Muscle layer of duodenum (tissue), 2 donors: ENCODE measurements around the gene CRISP1.
"Not testable (repeated sequence)": the region's sequence is repeated elsewhere in the genome, so short reads cannot be mapped to it uniquely, and the experiment has no call there.

ENCODE experiments used
- H3K27ac ChIP-seq: one replicate; pipeline ENCODE4 v1.7.0; 2013; ENCODE audit warnings: mild to moderate bottlenecking, low read length
- H3K27me3 ChIP-seq: one replicate; pipeline ENCODE4 v1.7.0; 2013; ENCODE audit warnings: low read depth, mild to moderate bottlenecking, control low read depth, low read length
- H3K36me3 ChIP-seq, 2 donors: one replicate each; pipeline ENCODE4 v1.7.0; 2013; ENCODE audit warnings: low read length in 2 of 2, control low read depth in 1 of 2, mild to moderate bottlenecking in 1 of 2; ENCODE audit not compliant: insufficient read depth in 2 of 2, control insufficient read depth in 1 of 2
- H3K4me1 ChIP-seq, 2 donors: one replicate each; pipeline ENCODE4 v1.7.0; 2013; ENCODE audit warnings: low read length in 2 of 2, mild to moderate bottlenecking in 2 of 2, control low read depth in 1 of 2, moderate library complexity in 1 of 2; ENCODE audit not compliant: insufficient read depth in 2 of 2, control insufficient read depth in 1 of 2
- H3K4me3 ChIP-seq, 2 donors: one replicate each; pipeline ENCODE4 v1.7.0; 2013; ENCODE audit warnings: low read length in 2 of 2, low read depth in 1 of 2, mild to moderate bottlenecking in 1 of 2
- H3K9me3 ChIP-seq, 2 donors: one replicate each; pipeline ENCODE4 v1.7.0; 2013; ENCODE audit warnings: low read length in 2 of 2, control low read depth in 1 of 2, mild to moderate bottlenecking in 1 of 2; ENCODE audit not compliant: control insufficient read depth in 1 of 2
- donor health status: healthy.

The CRISP1 gene

GRCh38 chr6:49839957-49840356 is 26.4 kb downstream of the CRISP1 start:
- Histone ChIP-seq H3K4me1 (no peaks in the 10 kb centered on the region), H3K4me3 (no peak overlapping the region), H3K9me3 (no peaks in the 10 kb centered on the region), H3K27ac (no peak overlapping the region), H3K36me3 (no peaks in the 10 kb centered on the region), H3K27me3 (no peaks in the 10 kb centered on the region)

- no peaks in the 10 kb centered on the region for H3K9me3 ChIP-seq
- H3K36me3 ChIP-seq = no peaks in the 10 kb centered on the region
- no peak overlapping the region for H3K27ac ChIP-seq
- H3K27me3 ChIP-seq = no peaks in the 10 kb centered on the region
- no peaks in the 10 kb centered on the region for H3K4me1 ChIP-seq
- no peak overlapping the region for H3K4me3 ChIP-seq
Observed at GRCh38 chr6:49839162-49839561, 27.2 kb downstream of the CRISP1 start.

DNA sequence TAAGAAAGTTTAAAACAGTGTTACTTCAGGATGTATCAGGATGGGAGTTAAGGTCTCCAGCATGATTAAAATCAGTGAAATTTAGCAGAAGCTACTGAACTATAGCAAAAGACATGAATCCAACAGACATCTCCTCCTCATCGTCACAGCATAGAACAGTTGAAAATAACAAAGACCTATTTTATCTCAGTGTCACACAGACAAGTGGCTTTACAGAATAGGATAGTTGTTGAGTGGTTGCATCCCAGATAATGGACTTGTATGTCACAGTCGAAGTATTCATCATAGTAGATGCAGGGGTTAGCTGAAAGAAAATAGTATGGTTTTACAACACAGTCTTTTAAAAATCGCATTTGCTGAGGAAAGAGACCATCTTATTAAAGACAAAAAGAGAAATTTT is 31.2 kb downstream of the CRISP1 start:
- Histone ChIP-seq H3K27ac (no peak overlapping the region), H3K27me3 (no peaks in the 10 kb centered on the region), H3K4me3 (no peak overlapping the region)

DNA sequence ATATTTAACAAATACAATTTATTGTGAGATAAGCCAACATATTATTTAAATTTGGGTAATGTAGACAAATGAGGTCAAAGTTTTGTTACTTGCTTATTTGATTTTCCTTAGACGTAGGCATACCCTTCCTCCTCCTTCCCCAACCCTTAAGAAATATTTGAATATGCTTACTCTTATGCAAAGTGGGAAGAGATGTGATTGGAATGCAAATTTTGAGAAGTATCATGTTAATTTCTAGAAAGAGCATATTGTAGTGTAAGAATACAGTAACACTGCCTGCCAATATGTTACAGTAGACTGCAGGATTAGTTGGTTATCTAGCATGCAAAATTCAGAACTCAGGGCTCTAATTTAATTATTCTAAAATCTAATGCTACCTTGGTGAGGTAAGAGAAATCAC is 32.9 kb downstream of the CRISP1 start:
- H3K4me3 ChIP-seq = no peak overlapping the region

More for the DNA sequence above, 31.2 kb downstream of the CRISP1 start:
- Histone ChIP-seq H3K4me1 (no peaks in the 10 kb centered on the region), H3K36me3 (no peaks in the 10 kb centered on the region), H3K9me3 (no peaks in the 10 kb centered on the region)

GRCh38 chr6:49826743-49827406 is 39.5 kb downstream of the CRISP1 start:
- H3K27me3 ChIP-seq = no peaks in the 10 kb centered on the region
- no peak overlapping the region for H3K27ac ChIP-seq
- H3K9me3 ChIP-seq = no peaks in the 10 kb centered on the region
- H3K4me3 ChIP-seq = no peak overlapping the region
- H3K4me1 ChIP-seq = no peaks in the 10 kb centered on the region
- H3K36me3 ChIP-seq = no peaks in the 10 kb centered on the region

More for the DNA sequence above, 32.9 kb downstream of the CRISP1 start:
- Histone ChIP-seq H3K9me3 (no peaks in the 10 kb centered on the region), H3K36me3 (no peaks in the 10 kb centered on the region), H3K27ac (no peak overlapping the region), H3K27me3 (no peaks in the 10 kb centered on the region), H3K4me1 (no peaks in the 10 kb centered on the region)

DNA sequence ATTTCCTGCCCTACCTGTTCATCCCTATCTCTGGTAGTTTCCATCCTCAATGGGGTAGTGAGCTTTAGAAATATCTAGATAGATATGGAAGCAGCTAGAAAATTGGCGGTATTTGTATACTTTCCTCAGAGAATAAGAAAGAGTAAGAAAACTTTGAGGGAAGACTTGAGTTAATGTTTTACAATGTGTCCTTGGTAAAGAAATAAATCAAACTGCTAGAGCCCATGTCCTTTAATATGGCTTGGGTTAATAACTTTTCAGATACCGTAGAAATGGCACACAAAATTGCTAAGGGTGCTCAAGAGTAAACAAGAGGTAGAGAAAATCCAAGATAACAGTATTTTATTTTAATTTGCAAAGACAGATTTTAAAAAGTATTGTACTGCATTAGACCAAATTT is 51.2 kb downstream of the CRISP1 start:
- H3K4me1 ChIP-seq = no peaks in the 10 kb centered on the region
- H3K36me3 ChIP-seq = no peaks in the 10 kb centered on the region
- no peaks in the 10 kb centered on the region for H3K27me3 ChIP-seq
- peaks cover 0 to 7% of the 10 kb centered on the region in 2 donors for H3K9me3 ChIP-seq
- H3K4me3 ChIP-seq = no peak overlapping the region
- H3K27ac ChIP-seq = no peak overlapping the region

GRCh38 chr6:49813248-49813647 is 53.1 kb downstream of the CRISP1 start:
- no peak overlapping the region for H3K27ac ChIP-seq
- no peaks in the 10 kb centered on the region for H3K36me3 ChIP-seq
- no peaks in the 10 kb centered on the region for H3K27me3 ChIP-seq
- H3K4me1 ChIP-seq = no peaks in the 10 kb centered on the region
- H3K9me3 ChIP-seq = peaks cover 0 to 8% of the 10 kb centered on the region in 2 donors
- H3K4me3 ChIP-seq = no peak overlapping the region

DNA sequence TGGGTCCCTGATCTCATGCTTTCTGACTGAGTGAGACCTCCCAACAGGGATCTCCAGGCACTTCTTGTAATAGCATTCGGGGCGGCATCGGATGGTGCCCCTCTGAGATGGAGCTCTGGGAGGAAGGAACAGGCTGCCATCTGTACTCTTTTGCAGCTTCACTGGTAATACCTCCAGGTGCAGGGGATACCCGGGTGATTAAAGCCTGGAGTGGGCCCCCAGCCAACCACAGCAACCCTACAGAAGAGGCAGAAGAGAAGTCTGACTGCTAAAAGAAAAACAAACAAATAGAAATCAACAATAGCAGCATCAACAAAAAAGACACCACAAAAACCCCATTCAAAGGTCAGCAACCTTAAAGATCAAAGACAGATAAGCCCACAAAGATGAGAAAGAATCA is 60.2 kb downstream of the CRISP1 start:
- Histone ChIP-seq H3K4me3 (no peak overlapping the region), H3K27ac (no peak overlapping the region), H3K9me3 (peaks cover 0 to 9% of the 10 kb centered on the region in 2 donors), H3K36me3 (no peaks in the 10 kb centered on the region), H3K27me3 (no peaks in the 10 kb centered on the region), H3K4me1 (no peaks in the 10 kb centered on the region)

- peaks cover 0 to 2% of the 10 kb centered on the region in 2 donors for H3K9me3 ChIP-seq
- H3K36me3 ChIP-seq = no peaks in the 10 kb centered on the region
- H3K27me3 ChIP-seq = no peaks in the 10 kb centered on the region
- no peak overlapping the region for H3K4me3 ChIP-seq
- H3K4me1 ChIP-seq = no peaks in the 10 kb centered on the region
- no peak overlapping the region for H3K27ac ChIP-seq
Observed at GRCh38 chr6:49805246-49805645, 61.1 kb downstream of the CRISP1 start.

GRCh38 chr6:49801525-49801924 is 64.8 kb downstream of the CRISP1 start:
- no peaks in the 10 kb centered on the region for H3K27me3 ChIP-seq
- H3K9me3 ChIP-seq = no peaks in the 10 kb centered on the region
- no peak overlapping the region for H3K4me3 ChIP-seq
- no peaks in the 10 kb centered on the region for H3K4me1 ChIP-seq
- H3K27ac ChIP-seq = no peak overlapping the region
- no peaks in the 10 kb centered on the region for H3K36me3 ChIP-seq

GRCh38 chr6:49799090-49799489 is 67.2 kb downstream of the CRISP1 start:
- no peak overlapping the region for H3K27ac ChIP-seq
- H3K4me3 ChIP-seq = no peak overlapping the region
- H3K9me3 ChIP-seq = no peaks in the 10 kb centered on the region
- no peaks in the 10 kb centered on the region for H3K27me3 ChIP-seq
- no peaks in the 10 kb centered on the region for H3K4me1 ChIP-seq
- H3K36me3 ChIP-seq = no peaks in the 10 kb centered on the region

DNA sequence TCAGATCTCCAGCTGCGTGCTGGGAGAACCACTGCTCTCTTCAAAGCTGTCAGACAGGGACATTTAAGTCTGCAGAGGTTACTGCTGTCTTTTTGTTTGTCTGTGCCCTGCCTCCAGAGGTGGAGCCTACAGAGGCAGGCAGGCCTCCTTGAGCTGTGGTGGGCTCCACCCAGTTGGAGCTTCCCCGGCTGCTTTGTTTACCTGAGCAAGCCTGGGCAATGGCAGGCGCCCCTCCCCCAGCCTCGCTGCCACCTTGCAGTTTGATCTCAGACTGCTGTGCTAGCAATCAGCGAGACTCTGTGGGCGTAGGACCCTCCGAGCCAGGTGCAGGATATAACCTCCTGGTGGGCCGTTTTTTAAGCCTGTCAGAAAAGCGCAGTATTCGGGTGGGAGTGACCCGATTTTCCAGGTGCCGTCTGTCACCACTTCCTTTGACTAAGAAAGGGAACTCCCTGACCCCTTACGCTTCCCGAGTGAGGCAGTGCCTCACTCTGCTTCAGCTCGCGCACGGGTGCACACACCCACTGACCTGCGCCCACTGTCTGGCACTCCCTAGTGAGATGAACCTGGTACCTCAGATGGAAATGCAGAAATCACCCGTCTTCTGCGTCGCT is 69.4 kb downstream of the CRISP1 start:
- not testable (repeated sequence) for H3K9me3 ChIP-seq, H3K27me3 ChIP-seq, H3K4me3 ChIP-seq, H3K36me3 ChIP-seq, H3K27ac ChIP-seq, H3K4me1 ChIP-seq
